ENCODE results near the gene MYNN. TPM values are rescaled to one million over a fixed set of nuclear protein-coding genes. Genes with fewer than 3 reads are reported as not detected.

The MYNN gene
- total RNA-seq, 2 experiments from 2014 or later, result 13.8 to 14.1 TPM

- ChIA-PET POLR2A (interaction anchor here (0.6 to 2.5 kb wide), 4 partner anchors 41 to 173 kb away, joined by 3 to 13 read pairs (median 4); partner anchors contain the start of genes ACTRT3 and MYNN), CTCF (interaction anchor here (0.5 to 1.5 kb wide), 3 partner anchors 18 to 49 kb away, joined by 3 read pairs; no protein-coding TSS in a partner anchor)
- Mint-ChIP-seq H3K27me3 (peaks cover 4% of the 10 kb centered on the region), H3K4me1 (ENCODE audit: low read depth) (peaks cover 24% of the 10 kb centered on the region), H3K36me3 (ENCODE audit: low read depth) (peaks cover 6% of the 10 kb centered on the region), H3K9me3 (peaks cover 16% of the 10 kb centered on the region), H3K27ac (peak overlapping the region; percentile 92), H3K4me3 (peak overlapping the region; percentile 81)
- DNase-seq (peak; percentile 93), ATAC-seq (peak; percentile 86)
- intact Hi-C loops (cut with micrococcal nuclease), result loop anchor here (2.0 to 5.0 kb wide), 2 partner anchors 41 to 153 kb away; partner anchors contain the start of genes MYNN and SEC62
- peak; percentile 67 for TF ChIP-seq CTCF (IDR thresholded peaks at IDR 0.05)
Observed at GRCh38 chr3:169813757-169814517, 40.7 kb downstream of the MYNN start.

GRCh38 chr3:169815590-169816150 lies 42.5 kb downstream of the MYNN start:
- intact Hi-C loops (cut with micrococcal nuclease), result no loop called here
- no peak overlapping the region for H3K27ac Mint-ChIP-seq
- ChIA-PET POLR2A (no interaction called here), CTCF (no interaction called here)
- DNase-seq, result no peak
- H3K9me3 Mint-ChIP-seq, result peaks cover 16% of the 10 kb centered on the region
- no peak for TF ChIP-seq CTCF (IDR thresholded peaks at IDR 0.05)
- H3K4me1 Mint-ChIP-seq (ENCODE audit: low read depth), result peaks cover 19% of the 10 kb centered on the region
- peaks cover 6% of the 10 kb centered on the region for H3K36me3 Mint-ChIP-seq (ENCODE audit: low read depth)
- H3K27me3 Mint-ChIP-seq, result peaks cover 4% of the 10 kb centered on the region
- no peak overlapping the region for H3K4me3 Mint-ChIP-seq
- ATAC-seq, result no peak

GRCh38 chr3:169818316-169818715 lies 45.1 kb downstream of the MYNN start:
- ATAC-seq (no peak), DNase-seq (no peak)
- Mint-ChIP-seq H3K27ac (no peak overlapping the region), H3K36me3 (ENCODE audit: low read depth) (peaks cover 6% of the 10 kb centered on the region), H3K4me3 (no peak overlapping the region), H3K4me1 (ENCODE audit: low read depth) (peaks cover 11% of the 10 kb centered on the region), H3K27me3 (peaks cover 6% of the 10 kb centered on the region), H3K9me3 (peaks cover 16% of the 10 kb centered on the region)
- no peak for TF ChIP-seq CTCF (IDR thresholded peaks at IDR 0.05)
- CTCF ChIA-PET, result no interaction called here
- intact Hi-C loops (cut with micrococcal nuclease), result no loop called here
- POLR2A ChIA-PET, result no interaction called here

- Mint-ChIP-seq H3K36me3 (ENCODE audit: low read depth) (no peaks in the 10 kb centered on the region), H3K4me3 (no peak overlapping the region), H3K27ac (no peak overlapping the region), H3K9me3 (no peaks in the 10 kb centered on the region), H3K27me3 (peaks cover 11% of the 10 kb centered on the region), H3K4me1 (ENCODE audit: low read depth) (no peaks in the 10 kb centered on the region)
- DNase-seq, result no peak
- intact Hi-C loops (cut with micrococcal nuclease), result no loop called here
- TF ChIP-seq CTCF (IDR thresholded peaks at IDR 0.05), result no peak
- no peak for ATAC-seq
- CTCF ChIA-PET, result interaction anchor here (1.4 kb wide), 1 partner anchor 41 kb away, joined by 3 read pairs; no protein-coding TSS in a partner anchor
- POLR2A ChIA-PET, result interaction anchor here (0.6 kb wide), 1 partner anchor 542 kb away, joined by 3 read pairs; no protein-coding TSS in a partner anchor
Observed at GRCh38 chr3:169822091-169822490, 48.9 kb downstream of the MYNN start.

- no peak for TF ChIP-seq CTCF (IDR thresholded peaks at IDR 0.05)
Observed at GRCh38 chr3:169822540-169822939, 49.3 kb downstream of the MYNN start.

More at GRCh38 chr3:169822540-169822939, 49.3 kb downstream of the MYNN start:
- ChIA-PET CTCF (no interaction called here), POLR2A (no interaction called here)
- DNase-seq, result no peak
- Mint-ChIP-seq H3K36me3 (ENCODE audit: low read depth) (no peaks in the 10 kb centered on the region), H3K9me3 (no peaks in the 10 kb centered on the region), H3K4me1 (ENCODE audit: low read depth) (no peaks in the 10 kb centered on the region), H3K27ac (no peak overlapping the region), H3K27me3 (peaks cover 11% of the 10 kb centered on the region), H3K4me3 (no peak overlapping the region)
- no peak for ATAC-seq
- intact Hi-C loops (cut with micrococcal nuclease), result no loop called here
